Measurements from ENCODE around the gene MBD3L1.

The MBD3L1 gene

DNA sequence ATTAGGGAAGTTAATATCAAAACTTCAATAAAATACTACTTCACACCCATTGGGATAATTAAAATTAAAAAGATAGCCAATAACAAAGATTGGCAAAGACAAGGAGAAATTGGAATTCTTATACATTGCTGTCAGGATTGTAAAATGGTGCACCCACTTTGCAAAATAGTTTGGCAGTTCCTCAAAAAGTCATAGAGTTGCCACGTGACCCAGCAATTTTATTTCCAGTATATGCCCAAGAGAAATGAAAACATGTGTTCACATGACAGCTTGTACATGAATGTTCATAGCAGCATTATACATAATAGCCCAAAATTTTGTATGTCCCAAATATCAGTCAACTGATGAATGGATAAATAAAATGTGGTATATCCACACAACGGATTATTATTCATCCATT lies 3.3 kb downstream of the MBD3L1 start:
- TF ChIP-seq, protein P1, sequence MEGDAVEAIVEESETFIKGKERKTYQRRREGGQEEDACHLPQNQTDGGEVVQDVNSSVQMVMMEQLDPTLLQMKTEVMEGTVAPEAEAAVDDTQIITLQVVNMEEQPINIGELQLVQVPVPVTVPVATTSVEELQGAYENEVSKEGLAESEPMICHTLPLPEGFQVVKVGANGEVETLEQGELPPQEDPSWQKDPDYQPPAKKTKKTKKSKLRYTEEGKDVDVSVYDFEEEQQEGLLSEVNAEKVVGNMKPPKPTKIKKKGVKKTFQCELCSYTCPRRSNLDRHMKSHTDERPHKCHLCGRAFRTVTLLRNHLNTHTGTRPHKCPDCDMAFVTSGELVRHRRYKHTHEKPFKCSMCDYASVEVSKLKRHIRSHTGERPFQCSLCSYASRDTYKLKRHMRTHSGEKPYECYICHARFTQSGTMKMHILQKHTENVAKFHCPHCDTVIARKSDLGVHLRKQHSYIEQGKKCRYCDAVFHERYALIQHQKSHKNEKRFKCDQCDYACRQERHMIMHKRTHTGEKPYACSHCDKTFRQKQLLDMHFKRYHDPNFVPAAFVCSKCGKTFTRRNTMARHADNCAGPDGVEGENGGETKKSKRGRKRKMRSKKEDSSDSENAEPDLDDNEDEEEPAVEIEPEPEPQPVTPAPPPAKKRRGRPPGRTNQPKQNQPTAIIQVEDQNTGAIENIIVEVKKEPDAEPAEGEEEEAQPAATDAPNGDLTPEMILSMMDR (IDR thresholded peaks at IDR 0.05; ENCODE audit: control insufficient read depth, insufficient read depth, low read depth, low read length, missing control alignments) = no peak
- DNase-seq (ENCODE audit: low read depth) = no peak
- H3K4me3 ChIP-seq (ENCODE audit: control insufficient read depth, low read depth, low read length) = no peak overlapping the region

DNA sequence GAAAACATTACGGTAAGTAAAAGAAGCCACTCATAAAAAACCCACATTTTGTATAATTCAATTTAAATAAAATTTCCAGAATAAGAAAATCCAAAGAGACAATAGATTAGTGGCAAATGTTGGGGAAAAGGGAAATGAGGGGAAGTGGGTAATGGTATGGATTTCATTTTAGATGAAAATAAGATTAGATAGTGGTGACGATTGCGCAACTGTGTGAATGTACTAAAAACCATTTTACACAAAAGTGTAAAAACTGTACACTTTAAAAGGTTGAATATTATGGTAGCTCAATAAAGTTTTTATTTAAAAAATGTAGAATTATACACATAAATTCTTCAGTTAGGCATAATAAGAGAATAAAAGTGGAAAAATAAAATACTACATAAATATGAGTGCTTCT lies 3.7 kb downstream of the MBD3L1 start:
- TF ChIP-seq, protein P1 (IDR thresholded peaks at IDR 0.05; ENCODE audit: control insufficient read depth, insufficient read depth, low read depth, low read length, missing control alignments) = no peak
- H3K4me3 ChIP-seq (ENCODE audit: control insufficient read depth, low read depth, low read length) = no peak overlapping the region
- no peak for DNase-seq (ENCODE audit: low read depth)

DNA sequence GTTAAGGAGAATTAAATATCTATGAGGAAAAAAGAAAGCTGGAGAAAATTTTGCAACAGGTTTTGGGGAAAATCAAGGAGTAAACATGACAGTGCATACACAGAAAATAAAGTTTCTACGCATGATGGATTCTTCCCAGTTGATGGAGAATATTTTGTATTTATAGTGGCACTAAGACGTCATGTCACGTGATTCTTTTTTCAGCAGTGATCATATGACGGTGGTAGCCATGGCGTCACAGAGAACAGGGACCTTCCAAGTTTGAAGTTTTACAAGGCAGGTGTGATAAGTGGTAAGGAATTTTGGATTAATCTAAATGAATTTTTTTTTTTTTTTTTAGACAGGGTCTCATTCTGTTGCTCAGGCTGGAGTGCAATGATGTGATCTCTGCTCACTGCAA lies 8.5 kb downstream of the MBD3L1 start:
- no peak overlapping the region for H3K4me3 ChIP-seq (ENCODE audit: control insufficient read depth, low read depth, low read length)
- DNase-seq (ENCODE audit: low read depth) = no peak
- TF ChIP-seq, protein P1 (IDR thresholded peaks at IDR 0.05; ENCODE audit: control insufficient read depth, insufficient read depth, low read depth, low read length, missing control alignments) = no peak

DNA sequence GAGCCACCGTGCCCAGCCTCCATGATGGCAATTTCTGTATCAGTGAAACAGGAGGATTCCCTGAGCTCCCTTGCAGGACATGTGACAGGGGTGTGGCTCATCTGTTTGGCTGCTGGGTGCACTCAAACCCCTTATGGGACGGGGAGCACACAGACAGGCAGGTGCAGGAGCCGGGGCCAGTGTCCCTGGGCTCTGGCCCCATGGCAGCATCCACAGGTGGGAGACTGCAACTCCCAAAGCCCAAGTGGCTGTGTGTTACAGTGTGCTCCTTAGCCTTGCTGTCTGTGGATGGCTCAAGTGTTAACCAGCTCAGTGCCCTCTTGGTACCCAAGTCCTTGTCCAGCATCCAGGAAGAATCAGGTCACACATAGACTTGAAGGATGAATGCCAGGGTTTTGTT lies 14.6 kb downstream of the MBD3L1 start:
- no peak overlapping the region for H3K4me3 ChIP-seq (ENCODE audit: control insufficient read depth, low read depth, low read length)
- TF ChIP-seq, protein P1 (IDR thresholded peaks at IDR 0.05; ENCODE audit: control insufficient read depth, insufficient read depth, low read depth, low read length, missing control alignments) = no peak

DNA sequence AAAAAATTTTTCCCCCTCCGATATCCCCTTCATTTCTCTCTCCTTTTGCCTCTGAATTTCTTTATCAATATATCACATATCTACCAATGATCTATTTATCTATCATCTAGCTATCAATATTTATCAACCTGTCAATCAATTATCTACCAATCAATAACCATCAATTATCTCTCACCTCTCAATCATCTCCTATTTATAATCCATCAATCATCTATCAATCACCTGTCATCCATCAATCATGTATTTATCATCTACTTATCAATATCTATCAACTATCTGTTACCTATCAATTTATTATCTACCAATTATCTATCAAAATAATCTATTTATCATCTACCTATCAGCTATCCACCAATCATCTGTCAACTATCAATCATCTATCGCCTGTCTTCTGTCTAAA lies 17.1 kb downstream of the MBD3L1 start:
- TF ChIP-seq, protein P1 (IDR thresholded peaks at IDR 0.05; ENCODE audit: control insufficient read depth, insufficient read depth, low read depth, low read length, missing control alignments) = no peak
- DNase-seq (ENCODE audit: low read depth) = no peak
- H3K4me3 ChIP-seq (ENCODE audit: control insufficient read depth, low read depth, low read length) = no peak overlapping the region

More for the DNA sequence above, 14.6 kb downstream of the MBD3L1 start:
- DNase-seq (ENCODE audit: low read depth) = no peak

DNA sequence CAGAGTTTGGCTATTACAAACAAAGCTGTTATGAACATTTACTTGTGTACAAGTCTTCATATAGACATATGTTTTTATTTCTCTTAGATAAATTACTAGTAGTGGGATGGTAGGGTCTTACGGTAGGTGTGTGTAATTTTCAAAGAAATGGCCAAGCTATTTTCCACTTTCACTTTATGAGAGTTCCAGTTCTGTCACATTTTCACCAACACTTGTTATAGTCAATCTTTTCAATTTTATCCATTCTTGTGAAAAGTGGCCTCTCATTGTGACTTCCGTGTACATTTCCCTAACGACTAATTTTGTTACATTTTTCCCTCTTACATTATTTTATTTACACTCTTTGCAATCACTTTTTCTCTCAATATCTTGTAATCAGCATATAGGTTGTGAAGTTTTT lies 18.3 kb downstream of the MBD3L1 start:
- DNase-seq (ENCODE audit: low read depth) = no peak
- TF ChIP-seq, protein P1 (IDR thresholded peaks at IDR 0.05; ENCODE audit: control insufficient read depth, insufficient read depth, low read depth, low read length, missing control alignments) = no peak
- H3K4me3 ChIP-seq (ENCODE audit: control insufficient read depth, low read depth, low read length) = no peak overlapping the region

DNA sequence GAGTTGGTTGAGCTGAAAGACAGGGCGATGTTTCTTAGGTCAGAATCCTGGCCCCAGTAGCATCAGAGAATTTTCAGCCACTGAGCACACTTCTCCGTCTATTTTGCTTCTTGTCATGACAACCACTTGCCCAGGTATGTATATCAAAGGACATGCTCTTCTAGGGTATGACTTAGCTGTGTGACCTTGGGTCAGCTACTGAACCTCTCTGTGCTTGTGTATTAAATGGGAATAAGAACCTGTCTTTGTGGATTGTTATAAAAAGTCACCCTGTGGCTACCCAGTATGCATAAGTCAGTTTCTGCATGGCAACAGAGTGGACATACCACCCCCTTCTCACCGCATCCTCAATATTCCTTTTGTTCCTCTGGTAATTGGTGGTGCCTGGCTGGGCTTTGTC lies 26.1 kb downstream of the MBD3L1 start:
- H3K4me3 ChIP-seq (ENCODE audit: control insufficient read depth, low read depth, low read length) = no peak overlapping the region
- DNase-seq (ENCODE audit: low read depth) = no peak
- TF ChIP-seq, protein P1 (IDR thresholded peaks at IDR 0.05; ENCODE audit: control insufficient read depth, insufficient read depth, low read depth, low read length, missing control alignments) = no peak
